ENCODE results near the gene GPR85.

GRCh38 chr7:113040849-113041248, 45.8 kb downstream of the GPR85 start:
- TF ChIP-seq, protein P1, sequence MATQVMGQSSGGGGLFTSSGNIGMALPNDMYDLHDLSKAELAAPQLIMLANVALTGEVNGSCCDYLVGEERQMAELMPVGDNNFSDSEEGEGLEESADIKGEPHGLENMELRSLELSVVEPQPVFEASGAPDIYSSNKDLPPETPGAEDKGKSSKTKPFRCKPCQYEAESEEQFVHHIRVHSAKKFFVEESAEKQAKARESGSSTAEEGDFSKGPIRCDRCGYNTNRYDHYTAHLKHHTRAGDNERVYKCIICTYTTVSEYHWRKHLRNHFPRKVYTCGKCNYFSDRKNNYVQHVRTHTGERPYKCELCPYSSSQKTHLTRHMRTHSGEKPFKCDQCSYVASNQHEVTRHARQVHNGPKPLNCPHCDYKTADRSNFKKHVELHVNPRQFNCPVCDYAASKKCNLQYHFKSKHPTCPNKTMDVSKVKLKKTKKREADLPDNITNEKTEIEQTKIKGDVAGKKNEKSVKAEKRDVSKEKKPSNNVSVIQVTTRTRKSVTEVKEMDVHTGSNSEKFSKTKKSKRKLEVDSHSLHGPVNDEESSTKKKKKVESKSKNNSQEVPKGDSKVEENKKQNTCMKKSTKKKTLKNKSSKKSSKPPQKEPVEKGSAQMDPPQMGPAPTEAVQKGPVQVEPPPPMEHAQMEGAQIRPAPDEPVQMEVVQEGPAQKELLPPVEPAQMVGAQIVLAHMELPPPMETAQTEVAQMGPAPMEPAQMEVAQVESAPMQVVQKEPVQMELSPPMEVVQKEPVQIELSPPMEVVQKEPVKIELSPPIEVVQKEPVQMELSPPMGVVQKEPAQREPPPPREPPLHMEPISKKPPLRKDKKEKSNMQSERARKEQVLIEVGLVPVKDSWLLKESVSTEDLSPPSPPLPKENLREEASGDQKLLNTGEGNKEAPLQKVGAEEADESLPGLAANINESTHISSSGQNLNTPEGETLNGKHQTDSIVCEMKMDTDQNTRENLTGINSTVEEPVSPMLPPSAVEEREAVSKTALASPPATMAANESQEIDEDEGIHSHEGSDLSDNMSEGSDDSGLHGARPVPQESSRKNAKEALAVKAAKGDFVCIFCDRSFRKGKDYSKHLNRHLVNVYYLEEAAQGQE (IDR thresholded peaks at IDR 0.05) = no peak
- TF ChIP-seq POLR2A (IDR thresholded peaks at IDR 0.05; ENCODE audit: low read length) = no peak
- TF ChIP-seq, protein P2, sequence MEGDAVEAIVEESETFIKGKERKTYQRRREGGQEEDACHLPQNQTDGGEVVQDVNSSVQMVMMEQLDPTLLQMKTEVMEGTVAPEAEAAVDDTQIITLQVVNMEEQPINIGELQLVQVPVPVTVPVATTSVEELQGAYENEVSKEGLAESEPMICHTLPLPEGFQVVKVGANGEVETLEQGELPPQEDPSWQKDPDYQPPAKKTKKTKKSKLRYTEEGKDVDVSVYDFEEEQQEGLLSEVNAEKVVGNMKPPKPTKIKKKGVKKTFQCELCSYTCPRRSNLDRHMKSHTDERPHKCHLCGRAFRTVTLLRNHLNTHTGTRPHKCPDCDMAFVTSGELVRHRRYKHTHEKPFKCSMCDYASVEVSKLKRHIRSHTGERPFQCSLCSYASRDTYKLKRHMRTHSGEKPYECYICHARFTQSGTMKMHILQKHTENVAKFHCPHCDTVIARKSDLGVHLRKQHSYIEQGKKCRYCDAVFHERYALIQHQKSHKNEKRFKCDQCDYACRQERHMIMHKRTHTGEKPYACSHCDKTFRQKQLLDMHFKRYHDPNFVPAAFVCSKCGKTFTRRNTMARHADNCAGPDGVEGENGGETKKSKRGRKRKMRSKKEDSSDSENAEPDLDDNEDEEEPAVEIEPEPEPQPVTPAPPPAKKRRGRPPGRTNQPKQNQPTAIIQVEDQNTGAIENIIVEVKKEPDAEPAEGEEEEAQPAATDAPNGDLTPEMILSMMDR (IDR thresholded peaks at IDR 0.05) = no peak
- TF ChIP-seq EHF (CRISPR knock-in tag; IDR thresholded peaks at IDR 0.05) = no peak
- no peak for TF ChIP-seq POLR2AphosphoS2 (conservative IDR thresholded peaks at IDR 0.05; ENCODE audit: low read length)
- TF ChIP-seq ZFP36 (IDR thresholded peaks at IDR 0.05; ENCODE audit: borderline replicate concordance, partially characterized antibody) = no peak
- no peak for TF ChIP-seq PHF8 (IDR thresholded peaks at IDR 0.05; ENCODE audit: borderline replicate concordance, low read depth)
- no peak for TF ChIP-seq CEBPB (IDR thresholded peaks at IDR 0.05)
- TF ChIP-seq HMGXB4 (CRISPR knock-in tag; IDR thresholded peaks at IDR 0.05; ENCODE audit: borderline replicate concordance) = no peak
- TF ChIP-seq JUNB (IDR thresholded peaks at IDR 0.05) = no peak
- TF ChIP-seq RAD21 (conservative IDR thresholded peaks at IDR 0.05 in 1 of 2, IDR thresholded peaks at IDR 0.05 in 1 of 2) = no peak
